Breast epithelium (tissue), 4 donors: ENCODE measurements around the gene MEIS2. TPM values are rescaled to one million over a fixed set of nuclear protein-coding genes. Genes with fewer than 3 reads are reported as not detected.

ENCODE experiments used
- DNase-seq, 2 donors: peaks; one replicate each; pipeline ENCODE4 v3.0.0-alpha.2; 2019; ENCODE audit warnings: low spot score in 2 of 2
- H3K27ac ChIP-seq, 2 donors: fragments of 200-600 bp; sonication (generic) in 1 of 2; one replicate each; pipeline ENCODE4 v1.5.1; 2016 to 2019; ENCODE audit warnings: mild to moderate bottlenecking in 1 of 2
- H3K27me3 ChIP-seq, 2 donors: fragments of 200-600 bp; sonication (generic) in 1 of 2; one replicate each; pipeline versions ENCODE4 v1.5.1 to v1.6.0; 2017 to 2019; ENCODE audit warnings: control low read depth in 1 of 2, mild to moderate bottlenecking in 1 of 2
- H3K36me3 ChIP-seq: fragments of 200-600 bp; one replicate; pipeline ENCODE4 v1.5.1; 2019
- H3K4me1 ChIP-seq, 2 donors: fragments of 200-600 bp; sonication (generic); one replicate each; pipeline ENCODE4 v1.5.1; 2016 to 2019; ENCODE audit warnings: control low read depth in 1 of 2
- H3K4me3 ChIP-seq, 3 donors: fragments of 200-600 bp; sonication (generic); 1 replicate in 2 of 3; 2 replicates in 1 of 3; pipeline ENCODE4 v1.5.1; 2016 to 2019; ENCODE audit warnings: mild to moderate bottlenecking in 3 of 3, moderate library complexity in 2 of 3
- H3K9me3 ChIP-seq, 2 donors: fragments of 200-600 bp; sonication (generic) in 1 of 2; one replicate each; pipeline ENCODE4 v1.5.1; 2016 to 2019; ENCODE audit warnings: control low read depth in 1 of 2
- CTCF ChIP-seq, 3 donors: fragments of 450-650 bp; IDR thresholded peaks; one replicate each; pipeline ENCODE4 v1.5.1; 2016 to 2017; ENCODE audit warnings: antibody characterized with exemption in 3 of 3, mild to moderate bottlenecking in 3 of 3, moderate library complexity in 3 of 3
- POLR2A ChIP-seq: fragments of 450-650 bp; IDR thresholded peaks from one replicate; pipeline ENCODE4 v1.6.1; 2016; ENCODE audit warnings: antibody characterized with exemption, mild to moderate bottlenecking, moderate library complexity
- POLR2AphosphoS5 ChIP-seq, 3 donors: sonication (generic); formaldehyde crosslinking; IDR thresholded peaks; one replicate each; pipeline ENCODE4 v1.6.1; 2017; ENCODE audit warnings: antibody characterized with exemption in 3 of 3
- intact Hi-C: fragments of 100-400 bp; cut with DNase I; formaldehyde crosslinking; loops from one replicate; pipeline ENCODE4 v1.15.1; 2023; ENCODE audit warnings: low total_unique reads
- total RNA-seq, 3 donors: library from RNA; depleted of rRNA; stranded (reverse); fragments of >200 nt; gene quantifications; one replicate each; pipeline ENCODE4 v1.1.0, GENCODE V29; 2016

MEIS2 gene
- total RNA-seq, 3 donors from 2014 or later: 18.2 to 55.8 (median 28.5) TPM

GRCh38 chr15:37057831-37058230 is 42.5 kb downstream of the MEIS2 start:
- no peak for DNase-seq
- TF ChIP-seq POLR2A: no peak
- TF ChIP-seq POLR2AphosphoS5 (IDR thresholded peaks at IDR 0.05): no peak
- TF ChIP-seq CTCF (IDR thresholded peaks at IDR 0.05): no peak
- intact Hi-C loops: no loop called here
- H3K9me3 ChIP-seq: no peaks in the 10 kb centered on the region
- no peak overlapping the region for H3K4me3 ChIP-seq
- no peaks in the 10 kb centered on the region for H3K27me3 ChIP-seq
- H3K27ac ChIP-seq: peak overlapping the region; percentile 35 to 60
- no peaks in the 10 kb centered on the region for H3K36me3 ChIP-seq
- H3K4me1 ChIP-seq: no peaks in the 10 kb centered on the region

GRCh38 chr15:37057256-37057655 is 43.1 kb downstream of the MEIS2 start:
- H3K9me3 ChIP-seq: no peaks in the 10 kb centered on the region
- no peak for DNase-seq
- H3K27ac ChIP-seq: peak overlapping the region in 1 of 2 donors; percentile 35
- no peaks in the 10 kb centered on the region for H3K27me3 ChIP-seq
- no peak overlapping the region for H3K4me3 ChIP-seq
- TF ChIP-seq POLR2A: no peak
- TF ChIP-seq POLR2AphosphoS5 (IDR thresholded peaks at IDR 0.05): no peak
- TF ChIP-seq CTCF (IDR thresholded peaks at IDR 0.05): no peak
- intact Hi-C loops: no loop called here
- H3K36me3 ChIP-seq: no peaks in the 10 kb centered on the region
- no peaks in the 10 kb centered on the region for H3K4me1 ChIP-seq

GRCh38 chr15:37056177-37057121 is 43.9 kb downstream of the MEIS2 start:
- Histone ChIP-seq H3K36me3 (no peaks in the 10 kb centered on the region), H3K27me3 (no peaks in the 10 kb centered on the region), H3K27ac (peak overlapping the region; percentile 43 to 60), H3K4me3 (peak overlapping the region in 1 of 3 donors; percentile 13), H3K9me3 (no peaks in the 10 kb centered on the region), H3K4me1 (no peaks in the 10 kb centered on the region)
- intact Hi-C loops: no loop called here
- DNase-seq: no peak
- TF ChIP-seq POLR2A (no peak), POLR2AphosphoS5 (IDR thresholded peaks at IDR 0.05) (no peak), CTCF (IDR thresholded peaks at IDR 0.05) (no peak)

GRCh38 chr15:37055481-37055880 is 44.9 kb downstream of the MEIS2 start:
- no peaks in the 10 kb centered on the region for H3K4me1 ChIP-seq
- H3K9me3 ChIP-seq: no peaks in the 10 kb centered on the region
- no peaks in the 10 kb centered on the region for H3K27me3 ChIP-seq
- intact Hi-C loops: no loop called here
- DNase-seq: no peak
- no peak for TF ChIP-seq POLR2A
- TF ChIP-seq CTCF (IDR thresholded peaks at IDR 0.05): no peak
- TF ChIP-seq POLR2AphosphoS5 (IDR thresholded peaks at IDR 0.05): no peak
- no peak overlapping the region for H3K4me3 ChIP-seq
- no peak overlapping the region for H3K27ac ChIP-seq
- H3K36me3 ChIP-seq: no peaks in the 10 kb centered on the region

GRCh38 chr15:37054336-37054735 is 46.0 kb downstream of the MEIS2 start:
- no peak for TF ChIP-seq CTCF (IDR thresholded peaks at IDR 0.05)
- no peak for TF ChIP-seq POLR2A
- no peak for TF ChIP-seq POLR2AphosphoS5 (IDR thresholded peaks at IDR 0.05)
- Histone ChIP-seq H3K4me3 (no peak overlapping the region), H3K4me1 (no peaks in the 10 kb centered on the region), H3K36me3 (no peaks in the 10 kb centered on the region), H3K27ac (no peak overlapping the region), H3K9me3 (no peaks in the 10 kb centered on the region), H3K27me3 (no peaks in the 10 kb centered on the region)
- intact Hi-C loops: no loop called here
- no peak for DNase-seq
